HG03139 (cell line): ENCODE results near the gene ATP2C1.
"Not testable (repeated sequence)": the region's sequence is repeated elsewhere in the genome, so short reads cannot be mapped to it uniquely, and the experiment has no call there.

Experiments used
- ATAC-seq: cut with Tn5 transposase; IDR thresholded peaks from one replicate; pipeline ENCODE4 v1.9.1; 2021; ENCODE audit not compliant: unreplicated experiment

Gene ATP2C1

DNA sequence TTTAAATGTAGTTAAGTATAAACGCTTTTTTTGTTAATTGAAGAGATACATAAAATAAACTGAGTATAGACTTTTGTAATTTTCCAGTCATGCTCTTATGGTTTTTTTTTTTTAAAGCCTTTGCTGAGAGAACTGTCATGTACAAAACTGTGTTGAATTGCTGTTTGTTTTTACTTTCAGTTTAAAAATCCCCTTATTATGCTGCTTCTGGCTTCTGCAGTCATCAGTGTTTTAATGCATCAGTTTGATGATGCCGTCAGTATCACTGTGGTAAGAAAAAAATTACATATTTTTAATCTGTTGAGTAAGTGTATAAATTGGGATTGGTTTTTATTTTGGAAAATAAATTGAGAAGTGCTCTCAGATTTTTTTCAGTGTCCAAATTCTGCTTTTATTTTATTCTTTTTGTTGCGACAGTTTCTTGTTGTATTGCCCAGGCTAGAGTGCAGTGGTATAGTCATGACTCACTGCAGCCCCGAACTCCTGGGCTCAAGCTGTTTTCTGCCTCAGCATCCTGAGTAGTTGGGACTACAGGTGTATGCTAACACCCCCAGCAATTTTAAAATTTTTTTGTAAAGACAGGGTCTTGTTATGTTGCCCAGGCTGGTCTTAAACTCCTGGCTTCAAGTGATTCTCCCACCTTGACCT is 40.7 kb downstream of the ATP2C1 start:
- ATAC-seq: no peak

DNA sequence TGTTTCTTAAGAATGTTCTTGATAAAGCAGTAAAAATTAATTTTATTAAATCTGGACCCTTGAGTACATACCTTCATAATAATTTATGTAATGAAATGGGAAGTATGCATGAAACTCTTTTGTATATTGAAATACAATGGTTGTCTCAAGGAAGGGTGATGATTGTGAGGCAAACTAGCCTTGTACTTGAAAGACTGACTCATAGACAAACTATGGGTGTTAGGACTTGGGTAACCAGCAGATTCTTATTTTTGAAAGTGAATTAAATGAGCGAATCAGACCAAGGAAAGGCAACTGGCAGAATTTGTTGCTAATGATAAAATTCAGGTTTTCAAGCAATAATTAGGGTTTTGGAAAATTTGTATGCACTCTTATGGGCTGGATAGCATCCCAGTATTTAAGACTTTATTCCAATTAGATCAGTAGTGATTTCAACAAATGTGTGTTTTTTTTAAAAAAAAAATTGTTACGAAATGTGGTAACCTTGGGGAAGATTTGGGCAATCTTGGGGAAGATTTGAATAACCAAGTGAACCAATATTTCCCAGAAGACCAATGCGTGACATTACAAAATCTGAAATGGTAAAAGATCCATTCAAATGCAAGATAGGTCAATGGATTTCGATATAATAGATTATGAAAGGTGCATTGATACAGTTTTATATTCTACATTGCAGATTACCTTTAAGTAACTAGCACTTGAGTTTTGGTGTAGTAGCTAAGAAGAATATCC is 42.0 kb downstream of the ATP2C1 start:
- no peak for ATAC-seq

DNA sequence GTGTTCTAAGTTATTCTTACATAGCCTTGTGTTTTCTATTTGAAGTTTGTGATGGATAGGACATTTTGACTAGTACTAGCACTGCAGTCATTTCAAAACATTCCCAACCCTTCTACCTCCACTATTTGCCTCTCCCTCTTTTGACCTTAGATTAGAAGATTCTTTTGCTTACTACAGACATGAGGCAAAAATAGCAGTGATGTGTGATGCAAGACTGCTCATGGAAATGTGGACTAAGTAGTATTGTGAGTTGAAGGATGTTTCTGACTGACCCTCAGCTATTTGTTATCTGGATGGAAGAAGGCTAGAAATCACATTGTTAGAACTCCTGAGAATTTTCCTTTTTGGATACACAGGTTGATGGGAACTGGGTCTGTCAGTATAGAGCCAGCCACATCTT is 45.9 kb downstream of the ATP2C1 start:
- ATAC-seq: no peak

DNA sequence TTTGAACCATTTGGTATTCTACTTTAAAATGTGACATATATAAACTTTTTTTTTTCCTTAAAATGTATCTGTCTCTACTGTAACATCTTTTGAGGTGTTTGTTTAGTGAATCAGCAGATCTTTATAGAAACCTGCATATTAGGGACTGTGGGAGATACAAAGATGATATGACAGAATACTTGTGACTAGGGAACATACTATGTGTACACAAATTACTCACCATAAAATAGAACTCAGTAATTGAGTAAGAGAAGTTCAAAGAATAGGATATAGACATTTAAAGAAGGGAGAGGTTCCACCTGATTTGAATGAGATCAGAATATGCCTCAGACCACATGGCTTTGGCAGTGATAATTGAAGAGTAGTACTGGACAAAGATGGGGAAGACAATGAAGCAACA is 47.9 kb downstream of the ATP2C1 start:
- ATAC-seq: no peak

- no peak for ATAC-seq
These were observed 53.0 kb downstream of the ATP2C1 start for GRCh38 chr3:130946882-130947281.

DNA sequence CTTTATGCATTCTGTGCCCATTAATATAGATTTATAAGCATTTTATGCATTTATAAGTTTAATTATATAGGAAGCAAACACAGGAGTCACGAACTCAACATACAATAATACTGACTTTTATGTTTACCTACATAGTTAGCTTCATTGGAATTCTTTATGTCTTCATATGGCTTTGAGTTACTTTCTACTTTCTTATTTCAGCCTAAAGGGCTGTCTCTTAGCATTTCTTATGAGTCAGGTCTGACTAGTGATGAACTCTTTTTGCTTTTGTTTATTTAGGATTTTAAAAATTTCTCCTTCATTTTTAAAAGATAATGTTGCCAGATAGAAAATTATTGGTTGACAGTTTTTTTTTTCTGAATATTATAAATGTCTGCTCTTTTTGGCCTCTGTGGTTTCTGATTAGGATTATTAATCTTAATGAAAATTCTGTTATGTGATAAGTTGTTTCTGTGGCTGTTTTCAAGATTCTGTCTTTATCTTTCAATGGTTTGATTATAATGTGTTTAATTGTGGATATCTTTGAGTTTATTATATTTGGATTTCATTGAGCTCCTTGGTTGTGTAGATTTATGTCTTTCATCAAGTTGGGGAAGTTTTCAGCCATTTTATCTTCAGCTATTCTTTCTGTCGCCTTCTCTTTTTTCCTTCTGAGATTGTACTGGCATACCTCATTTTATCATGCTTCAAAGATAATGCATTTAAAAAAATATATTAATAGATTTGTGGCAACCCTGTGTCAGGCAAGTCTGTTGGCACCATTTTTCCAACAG is 54.3 kb downstream of the ATP2C1 start:
- no peak for ATAC-seq

- ATAC-seq: no peak
These were observed 55.0 kb downstream of the ATP2C1 start for GRCh38 chr3:130948929-130949328.

DNA sequence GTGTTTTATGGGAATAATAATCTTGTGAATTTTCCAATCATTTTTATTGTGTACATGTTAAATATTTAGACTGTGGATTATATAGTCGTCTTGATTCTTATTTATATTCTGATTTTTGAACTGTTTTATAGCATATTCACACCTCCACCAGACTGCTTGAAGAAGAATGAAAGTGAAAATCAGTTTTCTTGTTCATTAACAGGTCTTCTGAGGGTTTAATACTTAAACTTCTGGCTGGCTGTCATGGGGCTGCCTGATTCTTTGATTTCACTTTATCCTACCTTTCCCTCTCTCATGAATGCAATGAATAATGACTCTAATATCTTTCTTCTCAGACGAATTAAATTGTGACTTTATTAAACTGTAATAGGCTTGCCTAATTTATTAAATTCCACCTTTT is 56.2 kb downstream of the ATP2C1 start:
- ATAC-seq: no peak

- ATAC-seq: no peak
These were observed 56.8 kb downstream of the ATP2C1 start for GRCh38 chr3:130950641-130951040.

DNA sequence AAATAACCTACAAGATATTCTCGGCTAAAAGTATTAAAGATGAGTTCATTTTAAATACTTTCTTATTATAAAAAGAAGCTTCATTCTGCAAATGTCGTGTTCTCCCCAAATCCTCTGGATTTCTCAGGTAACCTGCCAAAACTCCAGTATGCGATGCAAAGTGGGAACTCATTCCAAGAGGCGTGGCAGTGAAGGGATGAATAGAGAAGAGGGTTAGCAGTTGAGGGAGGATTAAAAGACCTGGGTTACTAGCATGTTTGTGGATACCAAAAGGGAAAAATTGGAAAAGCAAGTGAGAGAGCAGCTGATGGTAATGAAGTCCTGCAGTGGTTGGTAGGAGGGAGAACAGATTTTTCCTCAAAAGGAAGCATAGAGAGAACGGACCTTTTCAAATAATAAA is 61.6 kb downstream of the ATP2C1 start:
- ATAC-seq: no peak

- no peak for ATAC-seq
These were observed 62.4 kb downstream of the ATP2C1 start for GRCh38 chr3:130956281-130956680.

- no peak for ATAC-seq
These were observed 62.8 kb downstream of the ATP2C1 start for GRCh38 chr3:130956721-130957120.

GRCh38 chr3:130960139-130960795 is 66.4 kb downstream of the ATP2C1 start:
- no peak for ATAC-seq

- no peak for ATAC-seq
These were observed 67.6 kb downstream of the ATP2C1 start for GRCh38 chr3:130961458-130961857.

DNA sequence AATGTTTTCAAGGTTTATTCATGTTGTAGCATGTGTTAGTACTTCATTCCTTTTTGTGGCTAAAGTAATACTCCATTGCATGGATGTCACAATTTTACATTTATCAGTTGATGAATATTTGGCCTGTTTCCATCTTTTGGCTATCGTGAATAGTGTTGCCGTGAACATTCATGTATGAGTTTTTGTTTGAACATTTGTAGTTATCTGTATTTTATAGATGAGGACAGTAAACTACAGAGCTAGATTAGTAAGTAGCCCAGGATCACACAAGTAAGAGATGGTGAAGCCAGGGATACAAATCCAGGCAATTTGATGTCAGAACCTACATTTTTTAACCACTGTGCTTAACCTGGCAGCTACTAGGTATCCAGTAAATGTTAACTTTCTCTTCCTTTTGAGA is 69.6 kb downstream of the ATP2C1 start:
- ATAC-seq: no peak

- ATAC-seq: no peak
These were observed 70.0 kb downstream of the ATP2C1 start for GRCh38 chr3:130963878-130964277.

DNA sequence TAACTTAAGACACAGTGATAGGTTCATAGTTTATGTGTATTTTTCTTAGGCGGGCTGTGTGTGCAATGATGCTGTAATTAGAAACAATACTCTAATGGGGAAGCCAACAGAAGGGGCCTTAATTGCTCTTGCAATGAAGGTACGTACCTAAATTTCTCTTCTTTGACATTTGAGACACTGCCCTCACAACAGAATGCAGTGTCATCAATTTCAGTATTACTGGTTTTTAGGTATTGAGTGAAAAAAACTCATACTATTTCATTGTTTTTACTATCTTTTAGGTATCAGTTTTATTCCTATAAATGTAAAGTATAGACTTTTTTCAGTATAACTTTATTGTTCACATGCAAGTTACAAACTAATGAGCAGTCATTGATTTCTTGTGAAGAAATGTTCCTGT is 73.4 kb downstream of the ATP2C1 start:
- no peak for ATAC-seq

GRCh38 chr3:130968221-130968620 is 74.3 kb downstream of the ATP2C1 start:
- ATAC-seq: no peak

DNA sequence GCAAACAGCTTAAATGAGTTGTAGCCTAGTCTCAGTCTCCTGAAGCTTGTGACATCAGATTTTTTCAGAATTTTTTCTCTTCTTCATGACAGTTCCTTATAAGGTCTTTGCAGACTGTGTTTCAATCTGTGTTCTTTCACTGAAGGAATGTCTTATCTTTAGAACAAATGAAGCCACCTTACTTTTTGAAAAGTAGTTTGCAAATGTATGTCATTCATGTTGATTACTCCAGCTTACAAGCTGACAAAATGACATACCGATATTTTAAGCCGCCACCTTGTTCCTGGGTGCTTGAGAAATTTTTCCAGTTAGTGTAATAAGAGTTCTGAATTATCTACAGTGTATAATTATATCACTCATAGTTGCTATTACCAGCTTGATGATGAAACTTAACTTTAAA is 75.7 kb downstream of the ATP2C1 start:
- no peak for ATAC-seq

DNA sequence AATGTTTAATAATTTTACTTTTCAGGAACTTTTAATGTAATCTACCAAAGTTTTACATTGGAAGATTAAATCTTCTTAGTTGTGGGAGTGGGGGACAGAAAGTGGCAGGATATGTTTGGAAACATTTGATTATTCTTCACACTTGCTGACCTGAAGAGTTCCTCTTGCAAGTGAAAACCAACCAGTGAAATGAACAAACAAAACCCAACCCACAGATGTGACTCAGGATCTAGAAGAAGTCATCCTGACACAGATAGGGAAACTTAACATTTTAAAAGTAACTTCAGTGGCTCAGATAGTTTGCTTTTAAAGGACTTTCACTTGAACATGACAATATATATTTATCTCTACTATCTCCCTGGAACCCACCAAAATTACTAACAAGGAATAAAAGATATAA is 77.3 kb downstream of the ATP2C1 start:
- no peak for ATAC-seq

- ATAC-seq: not testable (repeated sequence)
These were observed 78.7 kb downstream of the ATP2C1 start for GRCh38 chr3:130972592-130972991.

DNA sequence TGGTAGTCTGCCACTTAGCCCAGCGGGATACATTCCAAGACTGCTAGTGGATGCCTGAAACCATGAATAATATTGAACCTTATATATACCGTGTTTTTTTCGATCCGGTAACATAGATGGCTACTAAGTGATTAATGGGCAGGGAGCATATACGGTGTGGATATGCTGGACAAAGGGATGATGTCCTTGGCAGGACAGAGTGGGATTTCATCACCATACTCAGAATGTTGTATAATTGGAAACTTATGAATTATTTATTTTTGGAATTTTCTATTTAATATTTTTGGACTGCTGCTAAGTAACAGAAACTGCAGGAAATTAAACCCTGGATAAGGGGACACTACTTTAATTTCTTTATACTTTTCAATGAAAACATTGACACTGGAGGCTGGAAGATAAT is 79.5 kb downstream of the ATP2C1 start:
- ATAC-seq: no peak
